Measurements from ENCODE around the gene INPP5A. TPM values are rescaled to one million over a fixed set of nuclear protein-coding genes. Genes with fewer than 3 reads are reported as not detected.

Gene INPP5A
- total RNA-seq, 1 experiment from 2014 or later: 14.7 TPM

DNA sequence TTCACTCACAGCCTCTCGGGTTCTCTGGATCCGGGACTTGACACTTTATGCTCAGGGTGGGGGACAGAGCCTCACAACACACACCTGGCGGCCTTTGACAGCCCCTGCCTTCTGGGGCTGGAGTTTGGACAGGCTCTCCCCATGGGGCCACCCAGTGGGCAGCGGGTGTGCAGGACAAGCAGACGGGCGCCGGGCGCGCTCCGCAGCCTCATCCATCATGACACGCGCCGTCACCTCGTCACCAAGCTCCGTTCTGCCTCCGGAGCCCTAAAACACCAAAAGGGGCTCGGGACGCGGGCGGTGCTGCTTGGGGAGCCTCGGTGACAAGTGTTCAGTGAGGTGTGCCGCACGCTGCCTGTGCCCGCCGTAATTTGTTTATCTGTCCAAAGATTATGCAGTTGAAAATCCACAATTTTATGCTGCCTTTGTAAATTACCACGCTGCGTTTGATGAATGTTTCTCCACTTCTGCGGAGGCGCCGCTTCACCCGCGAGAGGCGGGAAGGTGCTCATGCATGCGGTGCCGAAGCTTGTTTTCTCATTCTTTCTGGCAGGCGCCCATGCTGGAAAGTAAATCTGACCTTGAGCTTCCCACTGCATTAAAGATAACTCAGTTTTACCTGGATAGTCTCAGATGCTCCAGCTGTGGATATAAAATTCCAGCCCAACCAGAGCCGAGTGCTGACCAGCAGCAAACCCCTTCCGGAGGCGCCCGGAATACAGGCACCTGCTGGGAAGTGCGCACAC, 242.1 kb downstream of the INPP5A start:
- BruUV-seq (replicated peaks): no TSS peak
- Mint-ChIP-seq H3K27ac (ENCODE audit: low read depth, unreplicated experiment) (no peak overlapping the region), H3K27me3 (ENCODE audit: insufficient read depth, unreplicated experiment) (no peaks in the 10 kb centered on the region), H3K4me1 (ENCODE audit: insufficient read depth, unreplicated experiment) (no peaks in the 10 kb centered on the region), H3K9me3 (ENCODE audit: unreplicated experiment) (no peaks in the 10 kb centered on the region), H3K36me3 (ENCODE audit: insufficient read depth, unreplicated experiment) (peaks cover 11% of the 10 kb centered on the region), H3K4me3 (ENCODE audit: unreplicated experiment) (no peak overlapping the region)
- intact Hi-C loops (cut with micrococcal nuclease): no loop called here
- ChIA-PET CTCF (interaction anchor here (1.2 kb wide), 1 partner anchor 21 kb away, joined by 5 read pairs; no protein-coding TSS in a partner anchor), POLR2A (interaction anchor here (0.5 to 0.6 kb wide), 2 partner anchors 14 to 478 kb away, joined by 3 read pairs; no protein-coding TSS in a partner anchor)
- no peak for DNase-seq (ENCODE audit: unreplicated experiment)
- TF ChIP-seq, protein P1, sequence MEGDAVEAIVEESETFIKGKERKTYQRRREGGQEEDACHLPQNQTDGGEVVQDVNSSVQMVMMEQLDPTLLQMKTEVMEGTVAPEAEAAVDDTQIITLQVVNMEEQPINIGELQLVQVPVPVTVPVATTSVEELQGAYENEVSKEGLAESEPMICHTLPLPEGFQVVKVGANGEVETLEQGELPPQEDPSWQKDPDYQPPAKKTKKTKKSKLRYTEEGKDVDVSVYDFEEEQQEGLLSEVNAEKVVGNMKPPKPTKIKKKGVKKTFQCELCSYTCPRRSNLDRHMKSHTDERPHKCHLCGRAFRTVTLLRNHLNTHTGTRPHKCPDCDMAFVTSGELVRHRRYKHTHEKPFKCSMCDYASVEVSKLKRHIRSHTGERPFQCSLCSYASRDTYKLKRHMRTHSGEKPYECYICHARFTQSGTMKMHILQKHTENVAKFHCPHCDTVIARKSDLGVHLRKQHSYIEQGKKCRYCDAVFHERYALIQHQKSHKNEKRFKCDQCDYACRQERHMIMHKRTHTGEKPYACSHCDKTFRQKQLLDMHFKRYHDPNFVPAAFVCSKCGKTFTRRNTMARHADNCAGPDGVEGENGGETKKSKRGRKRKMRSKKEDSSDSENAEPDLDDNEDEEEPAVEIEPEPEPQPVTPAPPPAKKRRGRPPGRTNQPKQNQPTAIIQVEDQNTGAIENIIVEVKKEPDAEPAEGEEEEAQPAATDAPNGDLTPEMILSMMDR (IDR thresholded peaks at IDR 0.05; ENCODE audit: unreplicated experiment): no peak

DNA sequence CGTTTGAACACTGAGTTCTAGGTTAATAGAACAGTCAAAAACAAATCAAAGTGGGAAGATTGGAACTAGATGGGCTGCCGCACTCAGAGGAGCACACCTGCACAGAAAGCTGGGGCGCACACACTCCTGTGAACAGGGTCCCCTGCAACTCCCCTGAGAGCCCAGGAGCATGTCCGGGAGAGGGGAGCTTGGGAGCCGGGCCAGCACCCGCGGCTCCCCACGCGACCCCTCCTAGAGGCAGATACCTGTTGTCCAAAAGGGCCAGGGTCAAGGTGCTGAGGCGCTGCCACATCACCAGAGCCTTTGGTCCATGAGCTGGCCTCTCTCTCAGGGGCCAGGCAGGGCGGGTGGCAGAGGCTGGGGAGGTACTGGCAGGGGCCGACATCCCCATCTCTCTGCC, 242.8 kb downstream of the INPP5A start:
- Mint-ChIP-seq H3K27ac (ENCODE audit: low read depth, unreplicated experiment) (no peak overlapping the region), H3K9me3 (ENCODE audit: unreplicated experiment) (no peaks in the 10 kb centered on the region), H3K36me3 (ENCODE audit: insufficient read depth, unreplicated experiment) (peaks cover 11% of the 10 kb centered on the region), H3K4me1 (ENCODE audit: insufficient read depth, unreplicated experiment) (no peaks in the 10 kb centered on the region), H3K27me3 (ENCODE audit: insufficient read depth, unreplicated experiment) (no peaks in the 10 kb centered on the region), H3K4me3 (ENCODE audit: unreplicated experiment) (no peak overlapping the region)
- no TSS peak for BruUV-seq (replicated peaks)
- no peak for DNase-seq (ENCODE audit: unreplicated experiment)
- POLR2A ChIA-PET: interaction anchor here (0.5 to 0.6 kb wide), 3 partner anchors 15 to 477 kb away, joined by 3 read pairs; no protein-coding TSS in a partner anchor
- CTCF ChIA-PET: interaction anchor here (1.2 kb wide), 1 partner anchor 21 kb away, joined by 5 read pairs; no protein-coding TSS in a partner anchor
- intact Hi-C loops (cut with micrococcal nuclease): no loop called here
- TF ChIP-seq, protein P1 (IDR thresholded peaks at IDR 0.05; ENCODE audit: unreplicated experiment): no peak

DNA sequence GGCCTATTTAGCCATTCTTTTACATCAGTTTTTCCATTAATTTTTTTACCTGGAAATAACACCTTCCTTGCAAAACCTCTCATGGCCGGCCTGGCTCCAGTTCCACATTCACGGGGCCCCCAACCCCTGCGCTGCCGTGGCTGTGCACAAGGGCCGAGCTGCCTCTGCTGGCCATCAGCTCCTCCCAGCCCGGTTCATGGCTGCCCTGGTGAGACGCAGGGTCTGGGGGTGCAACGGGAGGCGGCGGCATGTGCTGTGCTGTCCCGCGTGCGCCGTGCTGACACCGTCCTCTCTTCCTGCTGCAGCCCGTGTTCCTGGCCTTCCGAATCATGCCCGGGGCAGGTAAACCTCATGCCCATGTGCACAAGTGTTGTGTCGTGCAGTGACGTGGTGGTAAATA, 244.0 kb downstream of the INPP5A start:
- intact Hi-C loops (cut with micrococcal nuclease): no loop called here
- H3K4me3 Mint-ChIP-seq (ENCODE audit: unreplicated experiment): no peak overlapping the region
- no peak overlapping the region for H3K27ac Mint-ChIP-seq (ENCODE audit: low read depth, unreplicated experiment)
- H3K9me3 Mint-ChIP-seq (ENCODE audit: unreplicated experiment): no peaks in the 10 kb centered on the region
- peaks cover 11% of the 10 kb centered on the region for H3K36me3 Mint-ChIP-seq (ENCODE audit: insufficient read depth, unreplicated experiment)
- CTCF ChIA-PET: interaction anchor here (0.6 kb wide), 1 partner anchor 140 kb away, joined by 3 read pairs; no protein-coding TSS in a partner anchor
- no peaks in the 10 kb centered on the region for H3K27me3 Mint-ChIP-seq (ENCODE audit: insufficient read depth, unreplicated experiment)
- no peaks in the 10 kb centered on the region for H3K4me1 Mint-ChIP-seq (ENCODE audit: insufficient read depth, unreplicated experiment)
- POLR2A ChIA-PET: no interaction called here
- TF ChIP-seq, protein P1 (IDR thresholded peaks at IDR 0.05; ENCODE audit: unreplicated experiment): no peak
- BruUV-seq (replicated peaks): no TSS peak
- DNase-seq (ENCODE audit: unreplicated experiment): no peak

DNA sequence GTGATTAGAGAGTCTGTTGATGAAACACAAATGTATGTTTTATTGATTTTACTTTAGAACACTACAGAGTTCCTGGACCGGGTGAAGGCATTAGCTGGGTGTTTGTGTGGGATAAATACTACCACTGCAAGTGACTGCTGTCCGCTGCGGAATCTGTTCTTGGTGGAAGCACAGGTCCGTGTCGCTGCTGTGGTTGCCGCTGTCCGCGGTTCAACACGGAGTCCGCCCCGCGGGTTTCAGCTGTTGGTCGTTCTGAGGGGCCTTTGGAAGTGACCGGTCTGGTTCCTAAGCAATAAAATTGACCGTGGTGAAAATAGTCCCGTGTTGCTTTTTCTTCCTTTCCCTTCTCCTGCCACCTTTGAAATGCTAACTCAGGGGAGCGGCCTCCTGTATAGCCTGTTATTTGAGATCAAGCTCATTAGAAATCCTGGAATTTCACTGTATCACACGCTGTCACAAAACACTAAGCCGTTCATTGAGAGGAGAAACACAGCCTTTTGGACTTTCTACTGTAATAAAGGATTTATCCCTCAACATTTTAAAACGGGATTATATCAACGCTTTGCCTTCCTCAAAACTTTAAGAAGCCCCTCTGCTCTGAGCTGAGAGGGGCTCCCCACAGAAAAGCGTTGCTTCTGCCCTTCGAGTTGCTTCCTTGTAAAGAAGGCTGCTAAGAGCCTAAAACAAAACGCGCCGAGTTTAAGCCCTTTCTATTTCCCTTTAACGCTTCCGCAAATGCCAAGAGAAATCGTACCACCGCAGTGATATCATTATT, 245.8 kb downstream of the INPP5A start:
- no peak for DNase-seq (ENCODE audit: unreplicated experiment)
- ChIA-PET CTCF (interaction anchor here (0.5 to 0.6 kb wide), 2 partner anchors 127 to 365 kb away, joined by 3 read pairs; no protein-coding TSS in a partner anchor), POLR2A (no interaction called here)
- BruUV-seq (replicated peaks): no TSS peak
- no peaks in the 10 kb centered on the region for H3K9me3 Mint-ChIP-seq (ENCODE audit: unreplicated experiment)
- TF ChIP-seq, protein P1 (IDR thresholded peaks at IDR 0.05; ENCODE audit: unreplicated experiment): no peak
- H3K4me3 Mint-ChIP-seq (ENCODE audit: unreplicated experiment): no peak overlapping the region
- peaks cover 11% of the 10 kb centered on the region for H3K36me3 Mint-ChIP-seq (ENCODE audit: insufficient read depth, unreplicated experiment)
- intact Hi-C loops (cut with micrococcal nuclease): no loop called here
- no peaks in the 10 kb centered on the region for H3K4me1 Mint-ChIP-seq (ENCODE audit: insufficient read depth, unreplicated experiment)
- H3K27me3 Mint-ChIP-seq (ENCODE audit: insufficient read depth, unreplicated experiment): no peaks in the 10 kb centered on the region
- no peak overlapping the region for H3K27ac Mint-ChIP-seq (ENCODE audit: low read depth, unreplicated experiment)
